HepG2 (cell line): ENCODE results near the gene GYS1. TPM values are rescaled to one million over a fixed set of nuclear protein-coding genes. Genes with fewer than 3 reads are reported as not detected.

ENCODE experiments used
- CCAR2 ChIP-seq: fragments of 200-400 bp; formaldehyde crosslinking; optimal IDR thresholded peaks from 2 replicates; pipeline ENCODE3; 2018; ENCODE audit warnings: low read depth, mild to moderate bottlenecking, low read length, moderate library complexity
- CEBPB ChIP-seq: IDR thresholded peaks from 2 replicates; pipeline ENCODE4 v1.6.1; 2011; ENCODE audit warnings: low read depth, low read length, improper control_type of control experiment, borderline replicate concordance
- FOXP1 ChIP-seq, 2 experiments: fragments of 450-650 bp in 1 of 2; IDR thresholded peaks; 2 replicates each; pipeline ENCODE4 v1.6.1; 2017 to 2018; ENCODE audit warnings: antibody characterized with exemption in 1 of 2
- HOXD1 ChIP-seq: sonication (generic); formaldehyde crosslinking; IDR thresholded peaks from 2 replicates; pipeline ENCODE4 v1.5.0; 2020; ENCODE audit warnings: missing genetic modification reagents
- MYNN ChIP-seq: sonication (generic); formaldehyde crosslinking; IDR thresholded peaks from 2 replicates; pipeline ENCODE4 v1.4.0; 2020; ENCODE audit warnings: mild to moderate bottlenecking, low read depth, missing genetic modification reagents
- NFYB ChIP-seq: sonication (generic); formaldehyde crosslinking; IDR thresholded peaks from 2 replicates; pipeline ENCODE4 v1.4.0; 2020; ENCODE audit warnings: missing genetic modification reagents
- RFX5 ChIP-seq: IDR thresholded peaks from 2 replicates; pipeline ENCODE4 v1.6.1; 2011; ENCODE audit warnings: low read depth, low read length, improper control_type of control experiment
- RFXAP ChIP-seq: sonication (generic); formaldehyde crosslinking; IDR thresholded peaks from 2 replicates; pipeline ENCODE4 v1.4.0; 2020; ENCODE audit warnings: missing genetic modification reagents, borderline replicate concordance
- SALL2 ChIP-seq: sonication (generic); formaldehyde crosslinking; IDR thresholded peaks from 2 replicates; pipeline ENCODE4 v1.8.1; 2023; ENCODE audit warnings: mild to moderate bottlenecking, missing genetic modification reagents, inconsistent platforms
- SMARCE1 ChIP-seq: fragments of 450-650 bp; IDR thresholded peaks from 2 replicates; pipeline ENCODE4 v1.6.1; 2017; ENCODE audit warnings: borderline replicate concordance
- SP1 ChIP-seq, 2 experiments: fragments of 450-650 bp in 1 of 2; sonication (generic) in 1 of 2; formaldehyde crosslinking in 1 of 2; IDR thresholded peaks; 2 replicates each; pipeline versions ENCODE4 v1.4.0 to v1.6.1; 2016 to 2020; ENCODE audit warnings: missing genetic modification reagents in 1 of 2
- SP5 ChIP-seq: IDR thresholded peaks from 2 replicates; pipeline ENCODE4 v1.6.1; 2016; ENCODE audit warnings: low read depth, borderline replicate concordance
- SRF ChIP-seq: IDR thresholded peaks from 2 replicates; pipeline ENCODE4 v1.6.1; 2011; ENCODE audit warnings: mild to moderate bottlenecking, low read depth, low read length, moderate library complexity
- SRSF9 ChIP-seq: fragments of 200-400 bp; formaldehyde crosslinking; IDR thresholded peaks from 2 replicates; pipeline ENCODE4 v1.6.1; 2018; ENCODE audit warnings: borderline replicate concordance, mild to moderate bottlenecking, low read depth, low read length; ENCODE audit not compliant: insufficient read depth, poor library complexity, severe bottlenecking
- TBP ChIP-seq: sonication (generic); formaldehyde crosslinking; IDR thresholded peaks from 2 replicates; pipeline ENCODE4 v1.5.0; 2020; ENCODE audit warnings: missing genetic modification reagents
- TCF12 ChIP-seq, 2 experiments: fragments of 450-650 bp in 1 of 2; sonication (generic) in 1 of 2; formaldehyde crosslinking in 1 of 2; IDR thresholded peaks; 2 replicates each; pipeline versions ENCODE4 v1.6.1 to v1.8.0; 2017 to 2022; ENCODE audit warnings: antibody characterized with exemption in 1 of 2, mild to moderate bottlenecking in 1 of 2, missing genetic modification reagents in 1 of 2, moderate library complexity in 1 of 2
- TSC22D2 ChIP-seq: sonication (generic); formaldehyde crosslinking; IDR thresholded peaks from 2 replicates; pipeline ENCODE4 v1.5.1; 2020; ENCODE audit warnings: missing genetic modification reagents, mild to moderate bottlenecking, borderline replicate concordance
- ZFAT ChIP-seq: sonication (generic); formaldehyde crosslinking; conservative IDR thresholded peaks from 2 replicates; pipeline ENCODE4 v1.8.1; 2023; ENCODE audit warnings: missing genetic modification reagents, inconsistent platforms
- ZNF253 ChIP-seq: sonication (generic); formaldehyde crosslinking; IDR thresholded peaks from 2 replicates; pipeline ENCODE4 v1.8.0; 2022; ENCODE audit warnings: mild to moderate bottlenecking, missing genetic modification reagents, borderline replicate concordance
- ZNF343 ChIP-seq: sonication (generic); formaldehyde crosslinking; IDR thresholded peaks from 2 replicates; pipeline ENCODE4 v1.4.0; 2020; ENCODE audit warnings: mild to moderate bottlenecking, missing genetic modification reagents
- ZNF652 ChIP-seq: IDR thresholded peaks from 2 replicates; pipeline ENCODE4 v1.6.1; 2016; ENCODE audit warnings: low read depth, borderline replicate concordance
- ZNF678 ChIP-seq: sonication (generic); formaldehyde crosslinking; IDR thresholded peaks from 2 replicates; pipeline ENCODE4 v1.4.0; 2020; ENCODE audit warnings: mild to moderate bottlenecking, missing genetic modification reagents
- ZNF75D ChIP-seq: sonication (generic); formaldehyde crosslinking; IDR thresholded peaks from 2 replicates; pipeline ENCODE4 v1.8.1; 2023; ENCODE audit warnings: missing genetic modification reagents, mild to moderate bottlenecking, borderline replicate concordance
- ZSCAN29 ChIP-seq: sonication (generic); formaldehyde crosslinking; conservative IDR thresholded peaks from 2 replicates; pipeline ENCODE4 v1.4.0; 2020; ENCODE audit warnings: mild to moderate bottlenecking, missing genetic modification reagents
- polyA plus RNA-seq, 8 experiments: library from polyadenylated mRNA; depleted of rRNA in 3 of 8; stranded (reverse) in 7 of 8; unstranded in 1 of 8; fragments of >200 nt; fragmentation: Illumina TruSeq in 4 of 8; extraction: Trizol in 4 of 8; gene quantifications; 2 replicates each; pipeline versions ENCODE4 v1.2.1 to v1.2.3, GENCODE V29; 2011 to 2016; ENCODE audit warnings: low read depth in 4 of 8, missing spikeins in 1 of 8, mixed read lengths in 1 of 8; ENCODE audit not compliant: insufficient read depth in 1 of 8
- total RNA-seq, 5 experiments: library from RNA; depleted of rRNA; stranded (reverse); fragments of >200 nt; fragmentation: Illumina TruSeq; extraction: Trizol; gene quantifications; 2 replicates each; pipeline ENCODE4 v1.2.3, GENCODE V29; 2016; ENCODE audit warnings: low read depth in 1 of 5
- TF ChIP-seq, protein P1 (sequence below): IDR thresholded peaks from 2 replicates; pipeline ENCODE4 v1.6.1; 2012; ENCODE audit warnings: low read depth, low read length, improper control_type of control experiment
- TF ChIP-seq, protein P2 (sequence below): sonication (generic); formaldehyde crosslinking; IDR thresholded peaks from 2 replicates; pipeline ENCODE4 v1.8.0; 2022; ENCODE audit warnings: missing genetic modification reagents, low read depth, mild to moderate bottlenecking, borderline replicate concordance
- TF ChIP-seq, protein P3 (sequence below): sonication (generic); formaldehyde crosslinking; IDR thresholded peaks from 2 replicates; pipeline ENCODE4 v1.4.0; 2020; ENCODE audit warnings: missing genetic modification reagents

Gene GYS1
- total and polyA plus RNA-seq, 2 of the 13 experiments (the other 11 are each of a cell fraction or from before 2014, with no cell fraction given), result 18.4 to 42.1 TPM

DNA sequence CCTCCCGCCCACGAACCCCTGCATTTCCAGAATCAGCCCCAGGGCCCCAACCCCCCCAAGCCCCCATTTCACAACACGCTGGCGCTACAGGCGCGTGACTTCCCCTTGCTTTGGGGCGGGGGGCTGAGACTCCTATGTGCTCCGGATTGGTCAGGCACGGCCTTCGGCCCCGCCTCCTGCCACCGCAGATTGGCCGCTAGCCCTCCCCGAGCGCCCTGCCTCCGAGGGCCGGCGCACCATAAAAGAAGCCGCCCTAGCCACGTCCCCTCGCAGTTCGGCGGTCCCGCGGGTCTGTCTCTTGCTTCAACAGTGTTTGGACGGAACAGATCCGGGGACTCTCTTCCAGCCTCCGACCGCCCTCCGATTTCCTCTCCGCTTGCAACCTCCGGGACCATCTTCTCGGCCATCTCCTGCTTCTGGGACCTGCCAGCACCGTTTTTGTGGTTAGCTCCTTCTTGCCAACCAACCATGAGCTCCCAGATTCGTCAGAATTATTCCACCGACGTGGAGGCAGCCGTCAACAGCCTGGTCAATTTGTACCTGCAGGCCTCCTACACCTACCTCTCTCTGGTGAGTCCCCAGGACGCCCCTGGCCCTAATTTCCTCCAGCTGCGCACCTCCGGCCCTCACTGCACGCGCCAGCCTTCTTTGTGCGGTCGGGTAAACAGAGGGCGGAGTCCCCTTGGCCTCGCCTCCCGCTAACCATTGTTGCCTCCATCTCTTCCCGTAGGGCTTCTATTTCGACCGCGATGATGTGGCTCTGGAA, 27.9 kb downstream of the GYS1 start, which contains the start of gene FTL (continued):
- TF ChIP-seq SALL2 (peak; percentile 93), SRF (no peak), ZNF678 (peak; percentile 68; the same call in 1 of the 2 replicates), ZNF343 (CRISPR knock-in tag) (peak; percentile 58; the same call in 1 of the 2 replicates), NFYB (peak; percentile 87), SRSF9 (no peak), RFXAP (peak; percentile 88), CEBPB (peak; percentile 85), ZFAT (CRISPR knock-in tag) (no peak; the same call in 1 of the 2 replicates), TSC22D2 (peak; percentile 64; the same call in 1 of the 2 replicates), HOXD1 (CRISPR knock-in tag) (peak; percentile 90; the same call in 1 of the 2 replicates), SMARCE1 (no peak), RFX5 (no peak), ZNF75D (peak; percentile 87), SP1 (IDR thresholded peaks at IDR 0.05) (no peak), SP1 (CRISPR knock-in tag; IDR thresholded peaks at IDR 0.05) (peak; percentile 86), TBP (CRISPR knock-in tag) (peak; percentile 95; the same call in 1 of the 2 replicates), MYNN (CRISPR knock-in tag) (no peak), ZNF253 (peak; percentile 87; the same call in 1 of the 2 replicates), FOXP1 (IDR thresholded peaks at IDR 0.05) (no peak), FOXP1 (CRISPR knock-in tag; IDR thresholded peaks at IDR 0.05) (no peak), TCF12 (IDR thresholded peaks at IDR 0.05) (no peak), TCF12 (CRISPR knock-in tag; IDR thresholded peaks at IDR 0.05) (no peak), SP5 (peak; percentile 52; the same call in 1 of the 2 replicates), ZNF652 (CRISPR knock-in tag) (peak; percentile 30; the same call in 1 of the 2 replicates), CCAR2 (no peak), ZSCAN29 (CRISPR knock-in tag) (0 out of 2 replicates have a peak, but pooled peaks have one; percentile 66)
- TF ChIP-seq, protein P1, sequence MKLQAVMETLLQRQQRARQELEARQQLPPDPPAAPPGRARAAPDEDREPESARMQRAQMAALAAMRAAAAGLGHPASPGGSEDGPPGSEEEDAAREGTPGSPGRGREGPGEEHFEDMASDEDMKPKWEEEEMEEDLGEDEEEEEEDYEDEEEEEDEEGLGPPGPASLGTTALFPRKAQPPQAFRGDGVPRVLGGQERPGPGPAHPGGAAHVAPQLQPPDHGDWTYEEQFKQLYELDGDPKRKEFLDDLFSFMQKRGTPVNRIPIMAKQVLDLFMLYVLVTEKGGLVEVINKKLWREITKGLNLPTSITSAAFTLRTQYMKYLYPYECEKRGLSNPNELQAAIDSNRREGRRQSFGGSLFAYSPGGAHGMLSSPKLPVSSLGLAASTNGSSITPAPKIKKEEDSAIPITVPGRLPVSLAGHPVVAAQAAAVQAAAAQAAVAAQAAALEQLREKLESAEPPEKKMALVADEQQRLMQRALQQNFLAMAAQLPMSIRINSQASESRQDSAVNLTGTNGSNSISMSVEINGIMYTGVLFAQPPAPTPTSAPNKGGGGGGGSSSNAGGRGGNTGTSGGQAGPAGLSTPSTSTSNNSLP, result no peak
- TF ChIP-seq, protein P2, sequence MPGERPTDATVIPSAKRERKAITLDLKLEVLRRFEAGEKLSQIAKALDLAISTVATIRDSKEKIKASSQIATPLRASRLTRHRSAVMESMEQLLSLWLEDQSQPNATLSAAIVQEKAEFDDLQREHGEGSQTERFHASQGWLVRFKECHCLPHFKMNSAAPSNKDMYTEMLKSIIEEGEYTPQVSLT (CRISPR knock-in tag), result no peak
- TF ChIP-seq, protein P3, sequence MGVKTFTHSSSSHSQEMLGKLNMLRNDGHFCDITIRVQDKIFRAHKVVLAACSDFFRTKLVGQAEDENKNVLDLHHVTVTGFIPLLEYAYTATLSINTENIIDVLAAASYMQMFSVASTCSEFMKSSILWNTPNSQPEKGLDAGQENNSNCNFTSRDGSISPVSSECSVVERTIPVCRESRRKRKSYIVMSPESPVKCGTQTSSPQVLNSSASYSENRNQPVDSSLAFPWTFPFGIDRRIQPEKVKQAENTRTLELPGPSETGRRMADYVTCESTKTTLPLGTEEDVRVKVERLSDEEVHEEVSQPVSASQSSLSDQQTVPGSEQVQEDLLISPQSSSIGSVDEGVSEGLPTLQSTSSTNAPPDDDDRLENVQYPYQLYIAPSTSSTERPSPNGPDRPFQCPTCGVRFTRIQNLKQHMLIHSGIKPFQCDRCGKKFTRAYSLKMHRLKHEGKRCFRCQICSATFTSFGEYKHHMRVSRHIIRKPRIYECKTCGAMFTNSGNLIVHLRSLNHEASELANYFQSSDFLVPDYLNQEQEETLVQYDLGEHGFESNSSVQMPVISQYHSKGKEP, result peak; percentile 78; the same call in 1 of the 2 replicates
